NCI-H1092 (cell line): ENCODE results near the gene OXT.
"Not testable (repeated sequence)": the region's sequence is repeated elsewhere in the genome, so short reads cannot be mapped to it uniquely, and the experiment has no call there.

ENCODE experiments used
- DNase-seq: peaks from one replicate; lab custom pipeline; 2025; lab: John Stamatoyannopoulos, UW

Gene OXT

GRCh38 chr20:3051385-3052019 is 19.9 kb upstream of the OXT start:
- no peak for DNase-seq

- DNase-seq = no peak
Observed at GRCh38 chr20:3059489-3059888, 11.9 kb upstream of the OXT start.

- DNase-seq = not testable (repeated sequence)
Observed at GRCh38 chr20:3064119-3064518, 7.3 kb upstream of the OXT start.

GRCh38 chr20:3067139-3068014 is 4.0 kb upstream of the OXT start:
- DNase-seq = no peak

GRCh38 chr20:3068075-3068474 is 3.3 kb upstream of the OXT start:
- DNase-seq = no peak

- DNase-seq = no peak
Observed at GRCh38 chr20:3068986-3069900, 2.2 kb upstream of the OXT start.

GRCh38 chr20:3070725-3071124 is 695 bp upstream of the OXT start:
- DNase-seq = no peak

GRCh38 chr20:3071266-3071609 is 182 bp upstream of the OXT start:
- no peak for DNase-seq

GRCh38 chr20:3072530-3073250 is 1.3 kb downstream of the OXT start:
- no peak for DNase-seq

GRCh38 chr20:3073251-3073643 is 1.8 kb downstream of the OXT start:
- not testable (repeated sequence) for DNase-seq

- no peak for DNase-seq
Observed at GRCh38 chr20:3074812-3075211, 3.4 kb downstream of the OXT start.

- not testable (repeated sequence) for DNase-seq
Observed at GRCh38 chr20:3075315-3075714, 3.9 kb downstream of the OXT start.

GRCh38 chr20:3077618-3078134 is 6.3 kb downstream of the OXT start:
- DNase-seq = no peak

- DNase-seq = no peak
Observed at GRCh38 chr20:3080939-3081388, 9.5 kb downstream of the OXT start.

GRCh38 chr20:3081641-3082040 is 10.2 kb downstream of the OXT start:
- no peak for DNase-seq

- no peak for DNase-seq
Observed at GRCh38 chr20:3082306-3082951, 11.0 kb downstream of the OXT start.

GRCh38 chr20:3082955-3083952 is 11.8 kb downstream of the OXT start:
- DNase-seq = no peak

GRCh38 chr20:3084283-3084985 is 13.0 kb downstream of the OXT start, which contains the start of gene AVP:
Gene AVP (minus strand): TSS chr20:3084724. CDS start chr20:3084674, 50 bp downstream.
- DNase-seq = no peak

GRCh38 chr20:3084986-3085360 is 13.6 kb downstream of the OXT start:
- no peak for DNase-seq
